Fibroblast of lung (primary cell): ENCODE measurements around the gene ADCY4. TPM values are rescaled to one million over a fixed set of nuclear protein-coding genes. Genes with fewer than 3 reads are reported as not detected.

Experiments used
- DNase-seq, 2 donors: peaks; one replicate each; pipeline versions ENCODE4 v3.0.0 to v3.0.0-alpha.2; 2010; ENCODE audit warnings: low read depth in 2 of 2
- H2AFZ ChIP-seq: 2 replicates; pipeline ENCODE4 v1.5.1; 2012; ENCODE audit warnings: low read length, control low read depth, inconsistent platforms
- H3K27ac ChIP-seq: 2 replicates; pipeline ENCODE4 v1.5.1; 2011; ENCODE audit warnings: low read length, control low read depth; ENCODE audit not compliant: insufficient read depth
- H3K27me3 ChIP-seq: 2 replicates; pipeline ENCODE4 v1.5.1; 2011; ENCODE audit warnings: mild to moderate bottlenecking, low read length; ENCODE audit not compliant: control insufficient read depth, insufficient read depth
- H3K36me3 ChIP-seq: 2 replicates; pipeline ENCODE4 v1.5.1; 2011; ENCODE audit warnings: low read length; ENCODE audit not compliant: control insufficient read depth, insufficient read depth
- H3K4me1 ChIP-seq: 2 replicates; pipeline ENCODE4 v1.5.1; 2011; ENCODE audit warnings: low read length; ENCODE audit not compliant: control insufficient read depth, insufficient read depth; ENCODE audit errors: extremely low read depth
- H3K4me2 ChIP-seq: 2 replicates; pipeline ENCODE4 v1.5.1; 2011; ENCODE audit warnings: low read length, control low read depth; ENCODE audit not compliant: insufficient read depth; ENCODE audit errors: extremely low read depth
- H3K4me3 ChIP-seq, 4 experiments: fragments of 200-600 bp in 1 of 4; sonication (generic) in 1 of 4; replicated peaks in 1 of 4; 2 replicates each; pipeline ENCODE4 v1.5.1; 2011 to 2016; ENCODE audit warnings: low read length in 4 of 4, low read depth in 3 of 4, mild to moderate bottlenecking in 3 of 4, control low read depth in 2 of 4, inconsistent platforms in 1 of 4, mixed read lengths in 1 of 4; ENCODE audit not compliant: insufficient read depth in 1 of 4; ENCODE audit errors: control extremely low read depth in 1 of 4
- H3K79me2 ChIP-seq: 2 replicates; pipeline ENCODE4 v1.5.1; 2012; ENCODE audit warnings: mild to moderate bottlenecking, low read length, inconsistent platforms; ENCODE audit not compliant: control insufficient read depth, insufficient read depth
- H3K9ac ChIP-seq: 2 replicates; pipeline ENCODE4 v1.5.1; 2011; ENCODE audit warnings: mild to moderate bottlenecking, low read length, control low read depth; ENCODE audit not compliant: insufficient read depth
- H3K9me3 ChIP-seq: 2 replicates; pipeline ENCODE4 v1.5.1; 2012; ENCODE audit warnings: low read depth, low read length; ENCODE audit not compliant: control insufficient read depth, insufficient read depth
- H4K20me1 ChIP-seq: 2 replicates; pipeline ENCODE4 v1.5.1; 2011; ENCODE audit warnings: low read length; ENCODE audit not compliant: control insufficient read depth, insufficient read depth; ENCODE audit errors: extremely low read depth
- EZH2 ChIP-seq: IDR thresholded peaks from 2 replicates; pipeline ENCODE4 v1.5.1; 2012; ENCODE audit warnings: low read length, control low read depth, mild to moderate bottlenecking; ENCODE audit errors: missing control alignments
- polyA plus RNA-seq, 2 donors: library from polyadenylated mRNA; depleted of rRNA in 1 of 2; stranded (reverse) in 1 of 2; unstranded in 1 of 2; fragments of >200 nt; gene quantifications; 2 replicates each; pipeline ENCODE4 v1.2.1, GENCODE V29; 2011 to 2012; ENCODE audit warnings: missing spikeins in 1 of 2
- total RNA-seq: library from RNA; depleted of rRNA; stranded (reverse); fragments of >200 nt; gene quantifications from 2 replicates; pipeline ENCODE4 v1.2.1, GENCODE V29; 2014
- TF ChIP-seq, protein P1 (sequence below), 2 donors: IDR thresholded peaks in 1 of 2; conservative IDR thresholded peaks in 1 of 2; 1 replicate in 1 of 2; 2 replicates in 1 of 2; pipeline ENCODE4 v1.5.1; 2011 to 2012; ENCODE audit warnings: low read length in 2 of 2, control low read depth in 1 of 2, inconsistent platforms in 1 of 2, low read depth in 1 of 2, mild to moderate bottlenecking in 1 of 2

The ADCY4 gene
- total and polyA plus RNA-seq, 2 donors (not counting 1 experiment from before 2014, with no cell fraction given): 1.4 to 7.4 TPM

DNA sequence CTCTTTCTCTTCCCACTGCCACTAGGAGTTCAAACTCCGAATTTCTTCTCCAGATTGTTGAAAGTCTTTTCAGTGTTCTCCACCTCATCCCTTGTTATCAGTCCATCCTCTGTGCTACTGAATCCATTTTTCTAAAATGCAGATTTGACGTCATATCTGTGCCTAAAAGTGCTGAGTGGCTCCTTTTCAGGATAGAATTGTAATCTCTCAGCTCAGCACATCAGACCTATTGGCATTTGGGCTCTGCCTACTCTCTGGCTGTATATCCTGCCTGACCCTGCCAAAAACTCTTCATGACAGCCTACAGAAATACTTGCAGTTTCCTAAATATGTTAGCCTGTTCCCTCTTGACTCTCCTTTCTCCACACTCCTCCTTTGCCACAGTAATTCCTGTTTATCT lies 62.4 kb downstream of the ADCY4 start:
- DNase-seq: no peak
- Histone ChIP-seq H2AFZ (no peak overlapping the region), H3K9me3 (no peaks in the 10 kb centered on the region), H3K27me3 (no peaks in the 10 kb centered on the region), H3K79me2 (no peaks in the 10 kb centered on the region), H3K9ac (no peak overlapping the region), H3K4me2 (no peak overlapping the region), H3K4me1 (no peaks in the 10 kb centered on the region), H3K36me3 (peaks cover 4% of the 10 kb centered on the region), H3K27ac (no peak overlapping the region), H4K20me1 (no peaks in the 10 kb centered on the region), H3K4me3 (no peak overlapping the region)
- TF ChIP-seq, protein P1, sequence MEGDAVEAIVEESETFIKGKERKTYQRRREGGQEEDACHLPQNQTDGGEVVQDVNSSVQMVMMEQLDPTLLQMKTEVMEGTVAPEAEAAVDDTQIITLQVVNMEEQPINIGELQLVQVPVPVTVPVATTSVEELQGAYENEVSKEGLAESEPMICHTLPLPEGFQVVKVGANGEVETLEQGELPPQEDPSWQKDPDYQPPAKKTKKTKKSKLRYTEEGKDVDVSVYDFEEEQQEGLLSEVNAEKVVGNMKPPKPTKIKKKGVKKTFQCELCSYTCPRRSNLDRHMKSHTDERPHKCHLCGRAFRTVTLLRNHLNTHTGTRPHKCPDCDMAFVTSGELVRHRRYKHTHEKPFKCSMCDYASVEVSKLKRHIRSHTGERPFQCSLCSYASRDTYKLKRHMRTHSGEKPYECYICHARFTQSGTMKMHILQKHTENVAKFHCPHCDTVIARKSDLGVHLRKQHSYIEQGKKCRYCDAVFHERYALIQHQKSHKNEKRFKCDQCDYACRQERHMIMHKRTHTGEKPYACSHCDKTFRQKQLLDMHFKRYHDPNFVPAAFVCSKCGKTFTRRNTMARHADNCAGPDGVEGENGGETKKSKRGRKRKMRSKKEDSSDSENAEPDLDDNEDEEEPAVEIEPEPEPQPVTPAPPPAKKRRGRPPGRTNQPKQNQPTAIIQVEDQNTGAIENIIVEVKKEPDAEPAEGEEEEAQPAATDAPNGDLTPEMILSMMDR (conservative IDR thresholded peaks at IDR 0.05 in 1 of 2, IDR thresholded peaks at IDR 0.05 in 1 of 2; ENCODE audit: low read depth in 1 of 2, low read length in 2 of 2): no peak
- TF ChIP-seq EZH2: no peak

DNA sequence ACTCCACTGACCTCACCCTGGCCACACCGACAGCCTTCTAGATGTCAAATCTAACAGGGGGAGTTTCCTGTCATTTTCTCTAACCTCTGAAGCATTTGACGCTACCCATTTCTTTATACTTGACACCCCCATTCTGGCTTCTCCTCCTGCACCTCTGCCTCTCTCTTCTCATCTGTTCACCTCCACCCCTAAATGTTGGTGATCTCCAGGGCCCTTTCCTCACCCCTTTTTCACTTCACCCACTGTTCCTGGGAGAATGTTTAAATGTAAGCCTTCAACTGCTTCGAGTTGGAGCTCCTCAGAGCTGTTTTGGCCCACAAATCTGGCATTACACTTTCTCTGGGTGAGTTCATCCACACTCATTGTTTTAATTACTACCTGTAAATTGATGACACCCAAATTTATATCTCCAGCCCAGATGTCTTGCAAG lies 63.0 kb downstream of the ADCY4 start:
- H3K27me3 ChIP-seq: no peaks in the 10 kb centered on the region
- no peaks in the 10 kb centered on the region for H3K9me3 ChIP-seq
- TF ChIP-seq, protein P1 (conservative IDR thresholded peaks at IDR 0.05 in 1 of 2, IDR thresholded peaks at IDR 0.05 in 1 of 2; ENCODE audit: low read depth in 1 of 2, low read length in 2 of 2): no peak
- TF ChIP-seq EZH2: no peak
- peak overlapping the region; percentile 89 for H3K4me2 ChIP-seq
- H3K27ac ChIP-seq: peak overlapping the region; percentile 99
- H3K4me3 ChIP-seq: peak overlapping the region; percentile 67 to 99 (median 84)
- no peaks in the 10 kb centered on the region for H4K20me1 ChIP-seq
- H3K79me2 ChIP-seq: no peaks in the 10 kb centered on the region
- H3K4me1 ChIP-seq: no peaks in the 10 kb centered on the region
- H2AFZ ChIP-seq: peak overlapping the region; percentile 85
- H3K9ac ChIP-seq: peak overlapping the region; percentile 99
- DNase-seq: no peak
- peaks cover 4% of the 10 kb centered on the region for H3K36me3 ChIP-seq

DNA sequence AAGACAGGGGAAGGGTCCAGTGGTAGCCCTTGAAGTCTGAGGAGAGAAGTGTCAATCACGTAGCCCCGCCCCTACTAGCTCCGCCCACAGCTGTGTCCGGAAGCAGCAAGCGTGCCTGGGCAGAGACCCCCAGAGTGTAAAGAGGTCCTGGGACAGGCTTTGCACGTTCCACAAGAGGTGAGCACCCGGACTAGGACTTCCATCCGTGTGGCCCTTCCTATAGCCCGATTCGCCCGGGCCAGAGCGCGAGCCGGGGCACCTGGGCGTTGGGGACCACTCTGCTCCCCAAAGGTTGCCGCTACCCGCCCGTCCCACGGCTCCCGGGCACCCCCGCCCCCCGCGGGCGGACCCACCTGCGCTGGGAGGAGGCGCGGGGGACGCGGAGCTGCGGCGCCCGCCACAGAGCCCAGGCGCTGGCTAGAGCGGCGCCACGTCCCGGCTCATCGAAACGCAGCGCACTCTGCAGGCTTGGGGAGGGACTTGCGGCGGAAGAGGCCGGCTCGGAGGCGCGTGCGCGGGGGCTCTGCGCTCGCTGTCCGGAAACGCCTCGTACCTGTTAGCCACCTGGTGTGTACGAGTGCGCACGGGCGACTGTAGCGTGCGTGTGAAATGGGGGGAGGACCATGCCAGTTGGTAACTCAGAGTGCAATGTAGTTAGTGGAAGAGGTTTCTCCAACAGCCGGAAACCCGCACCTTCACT lies 63.6 kb downstream of the ADCY4 start, which contains the start of gene RABGGTA:
Gene RABGGTA, minus strand, starts transcription at position 464 of the 700 bp plus-strand sequence. CDS start 482 bp downstream, outside the sequence.
- Histone ChIP-seq H3K9ac (peak within 1 kb of the TSS; percentile 99), H4K20me1 (no peaks in the 10 kb centered on the region), H2AFZ (peak within 1 kb of the TSS; percentile 89), H3K36me3 (peaks cover 7% of the 10 kb centered on the region), H3K4me2 (peak within 1 kb of the TSS; percentile 89), H3K79me2 (no peaks in the 10 kb centered on the region), H3K9me3 (no peaks in the 10 kb centered on the region), H3K4me1 (no peaks in the 10 kb centered on the region), H3K27ac (peak within 1 kb of the TSS; percentile 99), H3K27me3 (no peaks in the 10 kb centered on the region), H3K4me3 (peak within 1 kb of the TSS; percentile 67 to 99 (median 94))
- peak; percentile 85 to 88 for DNase-seq
- TF ChIP-seq, protein P1 (conservative IDR thresholded peaks at IDR 0.05 in 1 of 2, IDR thresholded peaks at IDR 0.05 in 1 of 2; ENCODE audit: low read depth in 1 of 2, low read length in 2 of 2): peak; percentile 60
- no peak for TF ChIP-seq EZH2
